ENCODE data around the gene ZBTB47. TPM values are rescaled to one million over a fixed set of nuclear protein-coding genes. Genes with fewer than 3 reads are reported as not detected.

The ZBTB47 gene
- polyA plus RNA-seq, 1 donor (not counting 4 experiments of a cell fraction or from before 2014, with no cell fraction given): 5.1 TPM

DNA sequence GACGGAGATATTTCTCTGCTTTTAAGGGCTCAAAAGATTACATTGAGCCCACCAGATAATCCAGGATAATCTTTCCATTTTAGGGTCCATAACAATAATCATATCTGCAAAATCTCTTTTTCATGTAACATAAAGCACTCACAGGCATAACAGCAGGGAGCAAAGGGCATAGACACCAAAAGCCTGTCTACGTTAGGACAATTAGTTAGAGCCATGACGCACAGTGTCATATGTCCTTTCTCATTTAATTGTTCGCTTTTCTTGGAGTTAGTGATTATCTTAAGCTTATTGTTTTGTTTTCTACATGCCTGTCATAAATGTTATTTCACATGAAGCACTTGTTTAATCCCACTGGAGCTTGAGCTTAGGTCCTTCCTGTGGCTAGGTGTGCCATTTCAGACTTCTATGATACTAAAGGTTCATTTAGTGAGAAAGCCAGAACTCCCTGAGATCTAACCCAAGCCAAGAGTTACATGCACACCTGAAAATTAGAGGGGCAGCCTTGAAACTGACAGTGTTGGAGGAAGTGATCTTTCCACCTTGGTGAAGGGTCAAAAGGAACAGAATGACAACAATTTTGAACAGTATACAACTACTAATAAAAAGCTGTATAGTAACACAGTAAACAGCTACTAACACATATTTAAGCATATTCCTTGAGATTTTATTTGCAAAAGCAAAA, 60.8 kb downstream of the ZBTB47 start:
- Histone ChIP-seq H3K27me3 (ENCODE audit: control insufficient read depth, extremely low read depth, insufficient read depth, low read length) (no peaks in the 10 kb centered on the region), H3K79me2 (ENCODE audit: control insufficient read depth, insufficient read depth, low read length) (no peaks in the 10 kb centered on the region), H3K4me1 (ENCODE audit: control insufficient read depth, extremely low read depth, insufficient read depth, low read length) (no peaks in the 10 kb centered on the region), H3K36me3 (ENCODE audit: control insufficient read depth in 2 of 2, extremely low read depth in 1 of 2, insufficient read depth in 2 of 2, low read length in 2 of 2) (no peaks in the 10 kb centered on the region), H3K9me3 (ENCODE audit: control insufficient read depth, low read depth, low read length) (no peaks in the 10 kb centered on the region), H3K4me3 (ENCODE audit: control insufficient read depth in 2 of 3, extremely low read depth in 1 of 3, insufficient read depth in 2 of 3, low read depth in 1 of 3, low read length in 3 of 3) (no peak overlapping the region), H3K4me2 (ENCODE audit: control insufficient read depth, extremely low read depth, insufficient read depth, low read depth, low read length) (no peak overlapping the region), H3K9me1 (ENCODE audit: control insufficient read depth, extremely low read depth, insufficient read depth, low read length) (no peaks in the 10 kb centered on the region), H4K20me1 (ENCODE audit: control insufficient read depth, extremely low read depth, insufficient read depth, low read length) (no peaks in the 10 kb centered on the region), H3K9ac (ENCODE audit: control insufficient read depth, extremely low read depth, insufficient read depth, low read length) (no peak overlapping the region), H2AFZ (ENCODE audit: control insufficient read depth, low read length) (no peak overlapping the region), H3K27ac (ENCODE audit: control insufficient read depth, insufficient read depth, low read length) (no peak overlapping the region)
- DNase-seq (ENCODE audit: low read depth, low spot score) (no peak), FAIRE-seq (no peak)
- dilution Hi-C loops (cut with MboI; ENCODE audit: extremely low pct_ligation_motif_present, low sequenced_read_pairs): no loop called here
- TF ChIP-seq, protein P1, sequence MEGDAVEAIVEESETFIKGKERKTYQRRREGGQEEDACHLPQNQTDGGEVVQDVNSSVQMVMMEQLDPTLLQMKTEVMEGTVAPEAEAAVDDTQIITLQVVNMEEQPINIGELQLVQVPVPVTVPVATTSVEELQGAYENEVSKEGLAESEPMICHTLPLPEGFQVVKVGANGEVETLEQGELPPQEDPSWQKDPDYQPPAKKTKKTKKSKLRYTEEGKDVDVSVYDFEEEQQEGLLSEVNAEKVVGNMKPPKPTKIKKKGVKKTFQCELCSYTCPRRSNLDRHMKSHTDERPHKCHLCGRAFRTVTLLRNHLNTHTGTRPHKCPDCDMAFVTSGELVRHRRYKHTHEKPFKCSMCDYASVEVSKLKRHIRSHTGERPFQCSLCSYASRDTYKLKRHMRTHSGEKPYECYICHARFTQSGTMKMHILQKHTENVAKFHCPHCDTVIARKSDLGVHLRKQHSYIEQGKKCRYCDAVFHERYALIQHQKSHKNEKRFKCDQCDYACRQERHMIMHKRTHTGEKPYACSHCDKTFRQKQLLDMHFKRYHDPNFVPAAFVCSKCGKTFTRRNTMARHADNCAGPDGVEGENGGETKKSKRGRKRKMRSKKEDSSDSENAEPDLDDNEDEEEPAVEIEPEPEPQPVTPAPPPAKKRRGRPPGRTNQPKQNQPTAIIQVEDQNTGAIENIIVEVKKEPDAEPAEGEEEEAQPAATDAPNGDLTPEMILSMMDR (optimal IDR thresholded peaks at IDR 0.05 in 1 of 3, IDR thresholded peaks at IDR 0.05 in 1 of 3, conservative IDR thresholded peaks at IDR 0.05 in 1 of 3; ENCODE audit: extremely low read depth in 1 of 3, insufficient read depth in 2 of 3, low read length in 3 of 3): no peak
- no peak for TF ChIP-seq EZH2 (IDR thresholded peaks at IDR 0.05; ENCODE audit: low read length)

Other genes starting within 250 kb of the ZBTB47 start
- not detected in 3 replicates for gene LYZL4, start 243.1 kb upstream of the ZBTB47 start, polyA plus RNA-seq
- gene VIPR1, start 151.1 kb upstream of the ZBTB47 start, polyA plus RNA-seq: 4.5 to 10.0 TPM (median 8.5 TPM) in 3 replicates
- gene SEC22C, start 71.7 kb upstream of the ZBTB47 start, polyA plus RNA-seq: 45.3 to 58.4 TPM (median 54.9 TPM) in 3 replicates
- 27.6 to 48.3 TPM (median 36.2 TPM) in 3 replicates for gene SS18L2, start 62.8 kb upstream of the ZBTB47 start, polyA plus RNA-seq
- 15.2 to 38.6 TPM (median 25.3 TPM) in 3 replicates for gene NKTR, start 53.0 kb upstream of the ZBTB47 start, polyA plus RNA-seq
- gene KLHL40, start 31.8 kb downstream of the ZBTB47 start, polyA plus RNA-seq: not detected in 3 replicates
- gene HHATL, start 49.1 kb downstream of the ZBTB47 start, polyA plus RNA-seq: not detected in 3 replicates
- 0.06 to 0.21 TPM (median 0.17 TPM) in 3 replicates for gene CCDC13, start 119.6 kb downstream of the ZBTB47 start, polyA plus RNA-seq
- 262 to 443 TPM (median 294 TPM) in 3 replicates for gene HIGD1A, start 150.8 kb downstream of the ZBTB47 start, polyA plus RNA-seq
- gene ACKR2, start 155.7 kb downstream of the ZBTB47 start, polyA plus RNA-seq: 0.22 to 0.23 TPM (median 0.23 TPM) in 3 replicates
- not detected in 3 replicates for gene CYP8B1, start 222.2 kb downstream of the ZBTB47 start, polyA plus RNA-seq